Calu3 (cell line): ENCODE measurements around the gene KCTD3. TPM values are rescaled to one million over a fixed set of nuclear protein-coding genes. Genes with fewer than 3 reads are reported as not detected.

Source experiments
- BruUV-seq: library from RNA; stranded (reverse); fragments of 400-500 nt; replicated peaks from 2 replicates; lab custom pipeline; 2021; lab: Mats Ljungman, UMichigan
- CTCF ChIA-PET: fragments of 300-600 bp; sonication (Branson Sonifier 250); formaldehyde crosslinking; loops from one replicate; lab custom pipeline; 2022; ENCODE audit warnings: antibody characterized with exemption; lab: Charles Lee
- DNase-seq: peaks from one replicate; pipeline ENCODE4 v3.0.0; 2022
- H3K27ac Mint-ChIP-seq: one replicate; pipeline ENCODE4 v1.8.0; 2022; ENCODE audit warnings: mixed read lengths; ENCODE audit not compliant: unreplicated experiment
- H3K27me3 Mint-ChIP-seq: one replicate; pipeline ENCODE4 v1.8.0; 2022; ENCODE audit warnings: mixed read lengths; ENCODE audit not compliant: unreplicated experiment
- H3K36me3 Mint-ChIP-seq: one replicate; pipeline ENCODE4 v1.8.0; 2022; ENCODE audit warnings: mild to moderate bottlenecking, moderate library complexity, mixed read lengths; ENCODE audit not compliant: insufficient read depth, unreplicated experiment
- H3K4me1 Mint-ChIP-seq: one replicate; pipeline ENCODE4 v1.8.0; 2022; ENCODE audit warnings: mild to moderate bottlenecking, low read depth, mixed read lengths; ENCODE audit not compliant: unreplicated experiment
- H3K4me3 Mint-ChIP-seq: one replicate; pipeline ENCODE4 v1.8.0; 2022; ENCODE audit warnings: mild to moderate bottlenecking, low read depth, moderate library complexity, mixed read lengths; ENCODE audit not compliant: unreplicated experiment
- H3K9me3 Mint-ChIP-seq: one replicate; pipeline ENCODE4 v1.8.0; 2022; ENCODE audit warnings: low read depth, mixed read lengths; ENCODE audit not compliant: unreplicated experiment
- CTCF ChIP-seq: fragments of 200-600 bp; IDR thresholded peaks from one replicate; pipeline ENCODE4 v1.8.0; 2022; ENCODE audit warnings: antibody characterized with exemption; ENCODE audit not compliant: unreplicated experiment
- intact Hi-C: fragments of 100-400 bp; cut with micrococcal nuclease; formaldehyde crosslinking; loops from one replicate; pipeline ENCODE4 v1.10.0; 2022; ENCODE audit not compliant: unreplicated experiment
- total RNA-seq: library from RNA; stranded (reverse); gene quantifications from 2 replicates; pipeline ENCODE4 v1.2.3, GENCODE V29; 2022

The KCTD3 gene
- total RNA-seq, 1 experiment from 2014 or later = 48.8 TPM

GRCh38 chr1:215643592-215644321 is 76.7 kb downstream of the KCTD3 start:
- no peak for TF ChIP-seq CTCF
- Mint-ChIP-seq H3K27me3 (no peaks in the 10 kb centered on the region), H3K27ac (no peak overlapping the region), H3K36me3 (no peaks in the 10 kb centered on the region), H3K9me3 (no peaks in the 10 kb centered on the region), H3K4me1 (no peaks in the 10 kb centered on the region), H3K4me3 (no peak overlapping the region)
- intact Hi-C loops = no loop called here
- BruUV-seq = no TSS peak
- CTCF ChIA-PET = interaction anchor here (1.2 kb wide), 1 partner anchor 577 kb away, joined by 3 read pairs; no protein-coding TSS in a partner anchor
- no peak for DNase-seq

- intact Hi-C loops = no loop called here
- no peak overlapping the region for H3K27ac Mint-ChIP-seq
- H3K9me3 Mint-ChIP-seq = no peaks in the 10 kb centered on the region
- no peak for TF ChIP-seq CTCF
- H3K36me3 Mint-ChIP-seq = no peaks in the 10 kb centered on the region
- no peak overlapping the region for H3K4me3 Mint-ChIP-seq
- no TSS peak for BruUV-seq
- CTCF ChIA-PET = no interaction called here
- H3K4me1 Mint-ChIP-seq = no peaks in the 10 kb centered on the region
- no peaks in the 10 kb centered on the region for H3K27me3 Mint-ChIP-seq
- no peak for DNase-seq
These were observed 78.1 kb downstream of the KCTD3 start for GRCh38 chr1:215645182-215645581.

GRCh38 chr1:215645861-215646260 is 78.8 kb downstream of the KCTD3 start:
- no peak for TF ChIP-seq CTCF
- no peaks in the 10 kb centered on the region for H3K27me3 Mint-ChIP-seq
- H3K4me1 Mint-ChIP-seq = no peaks in the 10 kb centered on the region
- no TSS peak for BruUV-seq
- H3K36me3 Mint-ChIP-seq = no peaks in the 10 kb centered on the region
- no peaks in the 10 kb centered on the region for H3K9me3 Mint-ChIP-seq
- H3K4me3 Mint-ChIP-seq = no peak overlapping the region
- no peak overlapping the region for H3K27ac Mint-ChIP-seq
- no peak for DNase-seq
- CTCF ChIA-PET = no interaction called here
- intact Hi-C loops = no loop called here

- no peak for TF ChIP-seq CTCF
- intact Hi-C loops = no loop called here
- H3K4me3 Mint-ChIP-seq = no peak overlapping the region
- H3K9me3 Mint-ChIP-seq = no peaks in the 10 kb centered on the region
- CTCF ChIA-PET = no interaction called here
- no peak overlapping the region for H3K27ac Mint-ChIP-seq
- H3K27me3 Mint-ChIP-seq = no peaks in the 10 kb centered on the region
- no peak for DNase-seq
- BruUV-seq = no TSS peak
- no peaks in the 10 kb centered on the region for H3K36me3 Mint-ChIP-seq
- H3K4me1 Mint-ChIP-seq = no peaks in the 10 kb centered on the region
These were observed 80.6 kb downstream of the KCTD3 start for GRCh38 chr1:215647738-215648137.
